ENCODE results near the gene GATAD2A. TPM values are rescaled to one million over a fixed set of nuclear protein-coding genes. Genes with fewer than 3 reads are reported as not detected.

GATAD2A gene
- total RNA-seq, 3 donors from 2014 or later: 89.3 to 117 (median 107) TPM

- DNase-seq: peak in 2 of 3 donors; percentile 14 to 37
These were observed 52.2 kb downstream of the GATAD2A start for GRCh38 chr19:19457671-19458070.

GRCh38 chr19:19458110-19458816, 52.8 kb downstream of the GATAD2A start:
- no peak for TF ChIP-seq CTCF (IDR thresholded peaks at IDR 0.05)
- H3K36me3 ChIP-seq (ENCODE audit: low read depth): no peaks in the 10 kb centered on the region
- peaks cover 57% of the 10 kb centered on the region for H3K4me1 ChIP-seq (ENCODE audit: low read depth)
- ATAC-seq (no peak), DNase-seq (peak in 2 of 3 donors; percentile 11 to 37)
- no peaks in the 10 kb centered on the region for H3K9me3 ChIP-seq
- H3K4me3 ChIP-seq: no peak overlapping the region
- intact Hi-C loops (cut with DNase I, micrococcal nuclease): no loop called here

More at GRCh38 chr19:19457671-19458070, 52.2 kb downstream of the GATAD2A start:
- intact Hi-C loops (cut with DNase I, micrococcal nuclease): no loop called here
- no peak for ATAC-seq
- H3K4me1 ChIP-seq (ENCODE audit: low read depth): peaks cover 56% of the 10 kb centered on the region
- no peaks in the 10 kb centered on the region for H3K9me3 ChIP-seq
- TF ChIP-seq CTCF (IDR thresholded peaks at IDR 0.05): no peak
- no peaks in the 10 kb centered on the region for H3K36me3 ChIP-seq (ENCODE audit: low read depth)
- H3K4me3 ChIP-seq: no peak overlapping the region

- Histone ChIP-seq H3K4me1 (ENCODE audit: low read depth) (peaks cover 59% of the 10 kb centered on the region), H3K9me3 (no peaks in the 10 kb centered on the region), H3K4me3 (no peak overlapping the region), H3K36me3 (ENCODE audit: low read depth) (no peaks in the 10 kb centered on the region)
- ATAC-seq (no peak), DNase-seq (peak in 1 of 3 donors; percentile 17)
- TF ChIP-seq CTCF (IDR thresholded peaks at IDR 0.05): no peak
- intact Hi-C loops (cut with DNase I, micrococcal nuclease): no loop called here
These were observed 53.6 kb downstream of the GATAD2A start for GRCh38 chr19:19459073-19459472.

GRCh38 chr19:19459707-19460251, 54.3 kb downstream of the GATAD2A start:
- intact Hi-C loops (cut with DNase I, micrococcal nuclease): no loop called here
- peak; percentile 44 to 77 (median 51) for DNase-seq
- no peaks in the 10 kb centered on the region for H3K36me3 ChIP-seq (ENCODE audit: low read depth)
- no peak overlapping the region for H3K4me3 ChIP-seq
- TF ChIP-seq CTCF (IDR thresholded peaks at IDR 0.05): no peak
- peaks cover 65% of the 10 kb centered on the region for H3K4me1 ChIP-seq (ENCODE audit: low read depth)
- ATAC-seq: peak; percentile 54
- no peaks in the 10 kb centered on the region for H3K9me3 ChIP-seq

- intact Hi-C loops (cut with DNase I, micrococcal nuclease): no loop called here
- TF ChIP-seq CTCF (IDR thresholded peaks at IDR 0.05): no peak
- Histone ChIP-seq H3K9me3 (no peaks in the 10 kb centered on the region), H3K4me3 (no peak overlapping the region), H3K4me1 (ENCODE audit: low read depth) (peaks cover 65% of the 10 kb centered on the region), H3K36me3 (ENCODE audit: low read depth) (no peaks in the 10 kb centered on the region)
- DNase-seq (peak in 2 of 3 donors; percentile 39 to 59), ATAC-seq (peak; percentile 5)
These were observed 54.8 kb downstream of the GATAD2A start for GRCh38 chr19:19460258-19460731.

All from mucosa of descending colon (tissue), 3 donors.